GM19351 (cell line): Measurements from ENCODE around the gene GYS1.
"Not testable (repeated sequence)": the region's sequence is repeated elsewhere in the genome, so short reads cannot be mapped to it uniquely, and the experiment has no call there.

Experiments
- ATAC-seq: cut with Tn5 transposase; IDR thresholded peaks from one replicate; pipeline ENCODE4 v1.9.1; 2021; ENCODE audit warnings: mild to moderate bottlenecking, moderate library complexity; ENCODE audit not compliant: unreplicated experiment

GYS1 gene

DNA sequence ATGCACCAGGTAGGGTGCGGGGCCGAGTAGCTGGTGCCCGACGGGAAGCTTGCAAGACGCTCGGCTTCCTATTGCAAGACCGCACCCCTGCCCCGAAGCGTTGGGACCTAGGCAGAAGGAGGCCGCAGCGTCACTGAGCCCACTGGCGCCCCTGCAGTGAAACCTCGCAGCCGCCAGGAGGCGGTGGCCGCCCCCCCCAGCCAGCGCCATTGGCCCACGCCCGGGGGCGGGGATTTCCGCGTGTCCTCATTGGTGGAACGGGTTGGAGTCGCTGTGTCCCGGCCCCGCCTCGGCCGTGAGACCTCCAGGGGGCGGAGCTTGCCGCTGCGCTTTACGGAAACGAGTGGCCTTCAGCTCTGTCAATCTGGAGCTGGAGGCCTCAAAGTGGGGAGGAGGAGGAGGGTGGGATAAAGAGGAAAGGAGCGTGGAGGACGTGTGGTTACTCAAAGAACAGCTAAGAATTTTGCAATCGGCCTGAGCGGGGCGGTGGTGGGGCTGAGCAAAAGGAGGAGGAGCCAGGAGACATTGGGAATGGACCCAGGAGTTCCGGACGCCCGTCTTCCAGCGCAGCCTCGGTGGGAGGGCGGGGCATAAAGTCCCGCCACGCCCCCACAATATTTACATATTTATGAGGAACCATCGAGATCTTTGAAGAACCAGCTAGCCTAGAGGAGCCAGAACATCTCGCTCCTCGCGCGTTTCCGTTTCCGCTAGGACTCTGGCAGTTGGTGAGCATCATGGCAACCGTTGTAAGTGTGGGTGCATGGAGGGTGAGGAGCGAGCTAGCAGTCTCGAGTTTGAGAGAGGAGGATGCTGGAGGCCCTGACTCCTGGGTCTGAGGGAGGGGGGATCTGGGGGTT is at the start of gene GYS1, which contains the start of gene RUVBL2:
Gene GYS1 (minus strand): TSS at position 135 of the 860 bp plus-strand sequence. CDS start 197 bp downstream, outside the sequence.
Gene RUVBL2 (plus strand): TSS at position 713 of the 860 bp plus-strand sequence. CDS start 25 bp downstream, at position 738.
- peak; percentile 88 for ATAC-seq

- ATAC-seq, result not testable (repeated sequence)
Measured at GRCh38 chr19:49042666-49043065, 49.6 kb upstream of the GYS1 start.

- no peak for ATAC-seq
Measured at GRCh38 chr19:49042177-49042576, 49.1 kb upstream of the GYS1 start.

- not testable (repeated sequence) for ATAC-seq
Measured at GRCh38 chr19:49039736-49040135, 46.6 kb upstream of the GYS1 start.

GRCh38 chr19:49038557-49039276 is 45.6 kb upstream of the GYS1 start:
- not testable (repeated sequence) for ATAC-seq

DNA sequence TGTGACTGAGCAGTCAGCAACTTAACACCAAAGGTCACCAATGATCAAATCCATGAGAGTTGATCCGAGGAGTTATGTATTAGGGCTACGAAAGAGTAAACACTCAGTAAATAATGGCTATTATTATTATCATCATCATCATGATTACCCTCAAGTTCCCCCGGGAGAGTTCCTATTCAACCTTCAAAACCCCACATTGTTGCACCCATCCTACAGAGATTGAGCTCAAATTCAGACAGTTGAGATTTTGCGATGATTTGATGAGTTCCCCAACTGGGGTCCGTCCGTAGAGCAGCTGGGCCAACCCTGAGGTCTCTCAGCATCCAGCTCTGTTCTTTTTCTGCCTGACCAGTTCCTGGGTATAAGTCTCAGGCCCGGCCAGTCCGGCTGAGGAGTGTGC is 45.0 kb upstream of the GYS1 start:
- ATAC-seq, result not testable (repeated sequence)

- ATAC-seq, result not testable (repeated sequence)
Measured at GRCh38 chr19:49036815-49037214, 43.7 kb upstream of the GYS1 start, which contains the start of gene CGB1. Gene CGB1, minus strand, starts transcription at chr19:49036895. Its CDS starts 184 bp downstream, at chr19:49036711.

GRCh38 chr19:49031642-49032301 is 38.7 kb upstream of the GYS1 start, which contains the start of gene CGB2:
Gene CGB2, plus strand, starts transcription at chr19:49031890. Its CDS starts 206 bp downstream, at chr19:49032096.
- not testable (repeated sequence) for ATAC-seq

DNA sequence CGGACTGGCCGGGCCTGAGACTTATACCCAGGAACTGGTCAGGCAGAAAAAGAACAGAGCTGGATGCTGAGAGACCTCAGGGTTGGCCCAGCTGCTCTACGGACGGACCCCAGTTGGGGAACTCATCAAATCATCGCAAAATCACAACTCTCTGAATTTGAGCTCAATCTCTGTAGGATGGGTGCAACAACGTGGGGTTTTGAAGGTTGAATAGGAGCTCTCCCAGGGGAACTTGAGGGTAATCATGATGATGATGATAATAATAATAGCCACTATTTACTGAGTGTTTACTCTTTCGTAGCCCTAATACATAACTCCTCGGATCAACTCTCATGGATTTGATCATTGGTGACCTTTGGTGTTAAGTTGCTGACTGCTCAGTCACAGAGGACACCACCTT is 37.2 kb upstream of the GYS1 start:
- ATAC-seq, result not testable (repeated sequence)

GRCh38 chr19:49029749-49030148 is 36.6 kb upstream of the GYS1 start:
- not testable (repeated sequence) for ATAC-seq

- ATAC-seq, result not testable (repeated sequence)
Measured at GRCh38 chr19:49028686-49029085, 35.6 kb upstream of the GYS1 start.

DNA sequence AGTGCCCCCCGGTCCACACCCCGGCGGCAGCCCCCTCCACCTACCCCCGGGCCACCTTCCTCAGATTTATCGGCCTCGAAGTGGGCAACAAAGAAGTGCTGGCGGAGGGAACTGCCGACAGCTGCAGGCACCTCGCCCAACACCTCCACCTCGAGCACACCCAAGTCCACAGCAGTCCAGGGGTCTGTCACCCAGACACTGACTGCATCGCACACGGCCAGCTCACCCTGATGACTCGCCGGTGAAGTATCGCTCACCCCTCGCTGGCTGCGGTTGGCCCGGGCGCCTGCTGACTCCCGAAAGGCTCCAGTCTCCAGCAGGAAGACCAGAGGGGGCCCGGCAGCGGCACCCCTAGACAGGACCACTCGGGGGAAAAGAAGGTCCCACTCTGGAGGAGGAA is 32.5 kb upstream of the GYS1 start:
- not testable (repeated sequence) for ATAC-seq

DNA sequence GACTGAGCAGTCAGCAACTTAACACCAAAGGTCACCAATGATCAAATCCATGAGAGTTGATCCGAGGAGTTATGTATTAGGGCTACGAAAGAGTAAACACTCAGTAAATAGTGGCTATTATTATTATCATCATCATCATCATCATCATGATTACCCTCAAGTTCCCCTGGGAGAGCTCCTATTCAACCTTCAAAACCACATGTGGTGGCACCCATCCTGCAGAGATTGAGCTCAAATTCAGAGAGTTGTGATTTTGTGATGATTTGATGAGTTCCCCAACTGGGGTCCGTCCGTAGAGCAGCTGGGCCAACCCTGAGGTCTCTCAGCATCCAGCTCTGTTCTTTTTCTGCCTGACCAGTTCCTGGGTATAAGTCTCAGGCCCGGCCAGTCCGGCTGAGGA is 32.0 kb upstream of the GYS1 start:
- ATAC-seq, result not testable (repeated sequence)

GRCh38 chr19:49024233-49024632 is 31.1 kb upstream of the GYS1 start, which contains the start of gene CGB3:
Gene CGB3, minus strand, starts transcription at chr19:49024333. Its CDS starts 362 bp downstream, at chr19:49023971.
- not testable (repeated sequence) for ATAC-seq

DNA sequence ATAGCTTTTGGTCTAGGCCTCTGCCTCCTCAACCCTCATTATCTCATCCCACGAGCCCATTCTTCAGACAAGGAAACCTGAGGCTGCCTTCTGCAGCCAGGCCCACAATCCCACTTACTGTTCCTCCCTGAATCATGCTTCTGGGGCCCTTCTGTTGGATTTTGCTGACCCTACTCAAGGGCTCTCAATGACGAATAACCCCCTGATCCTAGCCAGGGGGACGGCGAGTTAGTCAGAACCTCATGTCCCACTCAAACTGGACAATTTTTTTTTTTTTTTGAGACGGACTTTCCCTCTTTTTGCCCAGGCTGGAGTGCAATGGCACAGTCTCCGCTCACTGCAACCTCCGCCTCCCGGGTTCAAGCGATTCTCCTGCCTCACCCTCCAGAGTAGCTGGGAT is 29.0 kb upstream of the GYS1 start:
- ATAC-seq, result no peak

GRCh38 chr19:49020931-49021895 is 28.1 kb upstream of the GYS1 start:
- ATAC-seq, result no peak

- ATAC-seq, result no peak
Measured at GRCh38 chr19:49020342-49020741, 27.2 kb upstream of the GYS1 start.

DNA sequence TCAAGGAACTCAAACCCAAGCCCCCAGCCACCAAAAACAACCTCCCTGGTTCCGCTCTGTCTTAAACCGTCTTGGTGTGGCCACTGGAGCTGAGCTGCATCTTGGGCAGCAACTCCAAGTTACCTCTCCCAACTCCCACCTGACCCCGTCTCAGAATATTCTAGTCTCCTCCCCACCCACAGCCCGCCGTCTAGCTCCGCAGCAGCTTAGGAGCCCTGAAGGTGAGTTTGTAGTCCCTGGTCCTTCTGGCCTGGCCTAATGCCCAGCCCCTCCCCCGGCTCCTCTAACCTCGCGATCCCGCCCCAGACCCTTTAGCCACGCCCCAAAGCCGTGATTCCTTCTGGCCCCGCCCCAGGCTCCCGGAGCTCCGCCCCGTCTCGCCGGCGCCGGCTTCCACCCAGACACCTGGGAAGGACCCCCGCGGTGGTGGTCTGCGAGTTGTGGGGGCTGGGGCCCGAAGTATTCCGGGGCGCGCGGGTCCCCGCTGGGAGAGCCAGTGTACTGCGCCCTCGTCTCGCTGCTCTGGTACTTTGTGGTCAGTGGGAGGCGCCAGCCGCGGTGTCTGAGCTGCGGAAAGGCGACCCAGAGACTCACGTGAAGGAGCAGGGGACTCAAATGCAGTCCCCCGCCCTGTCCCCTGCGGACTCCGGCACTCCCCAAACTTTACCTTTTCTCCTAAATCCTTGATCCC is 26.3 kb upstream of the GYS1 start:
- no peak for ATAC-seq
